HCEC 1CT (cell line): Measurements from ENCODE around the gene BAG1.
A peak's percentile ranks its signal among the peaks of the same experiment; 100 is the strongest.

ENCODE experiments used
- DNase-seq: peaks from one replicate; pipeline ENCODE4 v3.0.0-alpha.2; 2017

Gene BAG1

GRCh38 chr9:33202552-33203201 is 61.8 kb downstream of the BAG1 start:
- peak; percentile 19 for DNase-seq
